Loucy (cell line): ENCODE measurements around the gene FXYD6.

Source experiments
- H2AFZ ChIP-seq: fragments of 200-600 bp; sonication (generic); 2 replicates; pipeline ENCODE4 v1.6.0; 2016; ENCODE audit warnings: antibody characterized with exemption, mild to moderate bottlenecking, low read length, moderate library complexity
- H3F3A ChIP-seq: fragments of 200-600 bp; 2 replicates; pipeline ENCODE4 v1.6.0; 2016; ENCODE audit warnings: antibody characterized with exemption, low read depth, mild to moderate bottlenecking
- H3K27me3 ChIP-seq: fragments of 200-600 bp; sonication (generic); 2 replicates; pipeline ENCODE4 v1.6.1; 2014; ENCODE audit warnings: low read length, mild to moderate bottlenecking; ENCODE audit not compliant: insufficient read depth, poor library complexity, severe bottlenecking
- H3K36me3 ChIP-seq: fragments of 200-600 bp; sonication (generic); 2 replicates; pipeline ENCODE4 v1.6.1; 2016; ENCODE audit warnings: low read length; ENCODE audit not compliant: insufficient read depth
- H3K4me1 ChIP-seq: fragments of 200-600 bp; sonication (generic); 2 replicates; pipeline ENCODE4 v1.5.1; 2014; ENCODE audit warnings: low read length, mild to moderate bottlenecking; ENCODE audit not compliant: insufficient read depth, poor library complexity, severe bottlenecking
- H3K4me2 ChIP-seq: fragments of 200-600 bp; sonication (generic); 2 replicates; pipeline ENCODE4 v1.6.0; 2014; ENCODE audit warnings: antibody characterized with exemption, low read length, low read depth, mild to moderate bottlenecking; ENCODE audit not compliant: poor library complexity, severe bottlenecking
- H3K4me3 ChIP-seq: fragments of 200-600 bp; sonication (generic); 2 replicates; pipeline ENCODE4 v1.5.1; 2014; ENCODE audit warnings: low read length, mild to moderate bottlenecking, mixed read lengths; ENCODE audit not compliant: poor library complexity, severe bottlenecking
- H3K79me2 ChIP-seq: fragments of 200-600 bp; sonication (generic); 2 replicates; pipeline ENCODE4 v1.6.1; 2014; ENCODE audit warnings: low read length; ENCODE audit not compliant: insufficient read depth
- H3K9ac ChIP-seq: fragments of 200-600 bp; sonication (generic); 2 replicates; pipeline ENCODE4 v1.6.0; 2014; ENCODE audit warnings: mild to moderate bottlenecking, low read depth, low read length, moderate library complexity; ENCODE audit not compliant: poor library complexity, severe bottlenecking
- H3K9me2 ChIP-seq: fragments of 200-600 bp; sonication (generic); replicated peaks from 2 replicates; pipeline ENCODE4 v1.6.1; 2016; ENCODE audit warnings: low read depth, low read length, mixed read lengths
- H3K9me3 ChIP-seq: fragments of 200-600 bp; sonication (generic); 2 replicates; pipeline ENCODE4 v1.6.1; 2014; ENCODE audit warnings: mild to moderate bottlenecking, antibody characterized with exemption, low read length, low read depth; ENCODE audit not compliant: insufficient read depth
- H4K20me1 ChIP-seq: fragments of 200-600 bp; sonication (generic); 2 replicates; pipeline ENCODE4 v1.6.0; 2014; ENCODE audit warnings: antibody characterized with exemption, low read length, mild to moderate bottlenecking; ENCODE audit not compliant: insufficient read depth, poor library complexity, severe bottlenecking
- CTCF ChIP-seq: fragments of 200-600 bp; sonication (generic); conservative IDR thresholded peaks from 2 replicates; pipeline ENCODE4 v1.5.1; 2014; ENCODE audit warnings: mild to moderate bottlenecking, antibody characterized with exemption, low read length
- EZH2phosphoT487 ChIP-seq: fragments of 200-600 bp; IDR thresholded peaks from 2 replicates; pipeline ENCODE4 v1.6.1; 2018; ENCODE audit warnings: antibody characterized with exemption, mild to moderate bottlenecking, moderate library complexity, borderline replicate concordance

FXYD6 gene

GRCh38 chr11:117793583-117793982 is 82.9 kb downstream of the FXYD6 start:
- Histone ChIP-seq H3K4me1 (no peaks in the 10 kb centered on the region), H3K9me3 (no peaks in the 10 kb centered on the region), H3K9ac (no peak overlapping the region), H4K20me1 (no peaks in the 10 kb centered on the region), H3K79me2 (no peaks in the 10 kb centered on the region), H3K4me2 (no peak overlapping the region), H3K27me3 (no peaks in the 10 kb centered on the region), H3K4me3 (no peak overlapping the region), H3F3A (no peaks in the 10 kb centered on the region), H3K36me3 (no peaks in the 10 kb centered on the region), H2AFZ (no peak overlapping the region), H3K9me2 (no peaks in the 10 kb centered on the region)
- no peak for TF ChIP-seq EZH2phosphoT487
- TF ChIP-seq CTCF: no peak

- H3K79me2 ChIP-seq: no peaks in the 10 kb centered on the region
- H3K9me3 ChIP-seq: no peaks in the 10 kb centered on the region
- H3K4me1 ChIP-seq: no peaks in the 10 kb centered on the region
- no peak overlapping the region for H3K4me2 ChIP-seq
- H3K9ac ChIP-seq: no peak overlapping the region
- H3F3A ChIP-seq: no peaks in the 10 kb centered on the region
- TF ChIP-seq EZH2phosphoT487 (no peak), CTCF (no peak)
- H4K20me1 ChIP-seq: no peaks in the 10 kb centered on the region
- H3K36me3 ChIP-seq: no peaks in the 10 kb centered on the region
- H3K9me2 ChIP-seq: no peaks in the 10 kb centered on the region
- H3K4me3 ChIP-seq: no peak overlapping the region
- H2AFZ ChIP-seq: no peak overlapping the region
- no peaks in the 10 kb centered on the region for H3K27me3 ChIP-seq
Measured at GRCh38 chr11:117792992-117793391, 83.5 kb downstream of the FXYD6 start.

GRCh38 chr11:117792241-117792640 is 84.2 kb downstream of the FXYD6 start:
- no peaks in the 10 kb centered on the region for H3K4me1 ChIP-seq
- H3K27me3 ChIP-seq: no peaks in the 10 kb centered on the region

More at GRCh38 chr11:117792241-117792640, 84.2 kb downstream of the FXYD6 start:
- no peak overlapping the region for H3K4me3 ChIP-seq
- H3K9me3 ChIP-seq: no peaks in the 10 kb centered on the region
- no peaks in the 10 kb centered on the region for H4K20me1 ChIP-seq
- no peaks in the 10 kb centered on the region for H3F3A ChIP-seq
- no peak overlapping the region for H3K4me2 ChIP-seq
- H3K36me3 ChIP-seq: no peaks in the 10 kb centered on the region
- no peak overlapping the region for H3K9ac ChIP-seq
- no peak overlapping the region for H2AFZ ChIP-seq
- no peaks in the 10 kb centered on the region for H3K79me2 ChIP-seq
- H3K9me2 ChIP-seq: no peaks in the 10 kb centered on the region
- TF ChIP-seq CTCF: no peak
- no peak for TF ChIP-seq EZH2phosphoT487
